Stimulated activated CD4-positive, alpha-beta T cell treated with anti-CD3 and anti-CD28 coated beads, Interleukin-15, amount 100 ng/mL, for 48 hours (primary cell): ENCODE measurements around the gene GPR155.
"Not testable (repeated sequence)": the region's sequence is repeated elsewhere in the genome, so short reads cannot be mapped to it uniquely, and the experiment has no call there.

Experiments
- DNase-seq, 2 donors: peaks; one replicate each; pipeline ENCODE4 v3.0.0-alpha.2; 2020; ENCODE audit warnings: low read depth in 2 of 2

The GPR155 gene

GRCh38 chr2:174439950-174440349 is 46.9 kb downstream of the GPR155 start:
- DNase-seq, result no peak

DNA sequence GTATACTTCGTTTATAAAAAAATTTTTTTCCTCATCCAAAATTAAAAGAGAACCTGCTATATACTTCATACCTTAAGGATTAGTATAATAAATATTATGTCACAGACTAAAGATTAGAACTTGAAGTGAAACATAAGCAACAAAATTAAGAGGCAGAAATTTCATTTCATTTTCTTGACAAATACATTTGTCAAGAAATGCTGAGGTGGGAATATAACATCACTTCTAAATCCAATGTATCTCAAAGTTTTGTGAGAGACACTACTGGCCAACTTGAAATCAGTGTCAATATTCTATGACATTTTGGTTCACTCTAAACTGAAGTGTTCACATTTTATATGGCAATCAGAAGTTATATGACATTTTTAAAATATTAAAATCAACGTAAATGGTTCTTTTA is 47.5 kb downstream of the GPR155 start:
- DNase-seq, result no peak

DNA sequence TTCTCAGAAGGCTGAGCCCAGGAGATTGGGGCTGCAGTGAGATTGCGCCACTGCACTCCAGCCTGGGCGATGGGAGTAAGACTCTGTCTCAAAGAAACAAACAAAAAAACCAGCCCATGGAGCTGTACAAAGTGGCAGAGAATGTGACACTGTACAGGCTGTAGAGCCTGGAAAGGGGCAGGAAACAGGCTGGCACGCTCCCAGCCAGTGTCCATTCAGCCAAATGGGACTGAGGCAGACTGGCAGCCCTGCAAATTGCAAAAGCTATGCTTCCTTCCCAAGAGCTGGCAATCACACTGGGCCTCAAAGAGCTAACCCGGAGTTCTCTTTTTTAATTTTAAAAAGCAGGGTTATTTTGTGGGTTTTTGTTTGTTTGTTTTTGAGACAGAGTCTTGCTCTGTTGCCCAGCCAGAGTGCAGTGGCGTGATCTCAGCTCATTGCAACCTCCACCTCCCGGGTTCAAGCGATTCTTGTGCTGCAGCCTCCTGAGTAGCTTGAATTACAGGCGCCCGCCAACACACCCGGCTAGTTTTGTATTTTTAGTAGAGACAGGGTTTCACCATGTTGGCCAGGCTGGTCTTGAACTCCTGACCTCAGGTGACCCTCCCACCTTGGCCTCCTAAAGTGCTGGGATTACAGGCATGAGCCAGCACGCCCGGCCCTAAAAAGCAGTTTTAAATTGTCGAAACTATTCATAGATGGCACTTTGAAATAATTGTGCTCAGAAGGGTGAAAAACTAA is 48.5 kb downstream of the GPR155 start:
- no peak for DNase-seq

GRCh38 chr2:174436351-174436750 is 50.5 kb downstream of the GPR155 start:
- DNase-seq, result no peak

DNA sequence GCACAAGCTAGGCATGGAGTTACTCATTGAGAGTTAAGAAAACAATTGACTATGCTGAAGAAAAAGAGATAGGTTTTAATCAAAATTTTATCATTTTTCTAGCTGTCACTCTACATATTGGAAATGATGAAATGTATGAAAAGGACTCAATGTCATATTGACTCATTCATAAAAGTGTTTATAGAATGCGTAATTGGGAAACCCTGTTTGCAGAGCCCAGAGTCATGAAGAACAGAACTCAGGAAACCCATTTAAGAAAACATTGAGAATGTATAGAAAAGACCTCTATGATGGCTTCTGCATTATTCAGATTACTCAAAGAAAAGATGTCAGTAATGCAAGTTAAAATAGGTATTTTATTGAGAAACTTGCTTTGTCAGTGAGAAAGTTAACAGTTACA is 54.9 kb downstream of the GPR155 start:
- DNase-seq, result no peak

GRCh38 chr2:174430066-174430465 is 56.8 kb downstream of the GPR155 start:
- DNase-seq, result no peak

DNA sequence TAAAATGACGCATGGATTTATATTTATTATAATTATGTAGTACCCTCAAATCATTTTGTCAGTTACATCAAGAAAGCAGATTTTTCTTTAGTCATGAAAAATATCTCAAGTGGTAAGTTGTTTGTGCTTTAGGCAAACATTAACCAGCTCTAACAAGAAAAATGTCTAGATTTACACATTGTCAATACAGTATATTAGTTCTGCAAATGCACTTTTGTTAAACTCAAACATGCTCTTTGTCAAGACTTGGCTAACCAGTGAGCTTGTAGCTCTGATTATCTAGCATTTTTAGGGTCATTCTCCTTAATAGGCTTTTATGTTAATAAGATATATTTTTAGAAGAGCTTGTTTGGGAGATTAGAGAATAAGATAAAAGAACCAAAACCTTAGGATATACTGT is 58.6 kb downstream of the GPR155 start:
- no peak for DNase-seq

DNA sequence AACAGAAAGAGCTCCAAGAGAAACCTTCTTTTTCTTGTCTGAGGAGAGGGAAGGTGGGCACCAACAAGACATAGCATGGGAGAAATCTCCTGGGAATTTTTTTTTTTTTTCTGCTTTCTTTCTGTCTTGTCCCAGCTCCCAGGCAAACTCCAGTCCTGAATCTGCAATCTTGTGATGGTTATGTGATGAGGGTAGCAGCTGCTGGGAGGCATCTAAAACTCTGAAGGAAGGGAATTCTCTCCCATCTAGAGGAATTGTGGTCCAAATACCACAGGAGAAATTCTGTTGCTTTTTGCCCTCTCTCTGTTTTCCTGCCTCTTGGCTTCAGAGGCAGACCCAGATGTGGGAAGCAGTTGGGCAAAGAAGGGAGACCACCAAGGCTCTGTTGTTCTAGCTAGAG is 74.6 kb downstream of the GPR155 start:
- no peak for DNase-seq

GRCh38 chr2:174410039-174410438 is 76.8 kb downstream of the GPR155 start:
- DNase-seq, result not testable (repeated sequence)

DNA sequence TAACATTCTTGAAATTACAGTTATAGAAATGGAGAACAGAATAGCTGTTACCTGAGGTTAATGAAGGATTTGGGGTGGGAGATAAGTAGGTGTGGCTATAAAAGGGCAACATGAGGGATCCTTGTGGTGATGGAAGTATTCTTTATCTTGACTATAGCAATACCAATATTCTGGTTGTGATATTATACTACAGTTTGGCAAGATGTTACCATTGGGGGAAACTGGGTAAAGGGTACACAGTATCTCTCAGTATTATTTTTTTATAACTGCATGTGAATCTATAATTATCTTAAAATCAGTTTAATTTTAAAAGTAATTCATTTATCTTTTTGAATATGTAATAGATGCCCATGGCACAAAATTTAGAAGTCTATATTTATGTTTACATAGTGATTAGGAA is 83.2 kb downstream of the GPR155 start:
- no peak for DNase-seq

GRCh38 chr2:174400853-174401252 is 86.0 kb downstream of the GPR155 start:
- no peak for DNase-seq

DNA sequence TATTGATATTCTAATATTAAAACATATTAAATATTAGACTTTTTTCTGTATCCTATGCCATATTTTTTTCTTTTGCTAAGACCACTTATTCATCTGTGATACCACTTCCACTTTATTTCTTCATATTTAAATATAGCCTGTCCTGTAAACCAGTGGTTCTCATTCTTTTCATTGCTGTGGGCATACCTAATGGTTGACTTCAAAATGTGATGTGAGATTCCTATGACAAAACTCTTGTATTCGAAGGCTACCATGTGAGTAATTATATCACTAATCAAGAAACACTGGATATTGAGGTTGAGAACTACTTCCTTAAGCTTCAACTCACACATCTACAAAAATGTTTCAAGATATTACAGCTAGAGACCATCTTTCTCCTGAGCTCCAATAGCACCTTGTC is 87.7 kb downstream of the GPR155 start:
- no peak for DNase-seq

DNA sequence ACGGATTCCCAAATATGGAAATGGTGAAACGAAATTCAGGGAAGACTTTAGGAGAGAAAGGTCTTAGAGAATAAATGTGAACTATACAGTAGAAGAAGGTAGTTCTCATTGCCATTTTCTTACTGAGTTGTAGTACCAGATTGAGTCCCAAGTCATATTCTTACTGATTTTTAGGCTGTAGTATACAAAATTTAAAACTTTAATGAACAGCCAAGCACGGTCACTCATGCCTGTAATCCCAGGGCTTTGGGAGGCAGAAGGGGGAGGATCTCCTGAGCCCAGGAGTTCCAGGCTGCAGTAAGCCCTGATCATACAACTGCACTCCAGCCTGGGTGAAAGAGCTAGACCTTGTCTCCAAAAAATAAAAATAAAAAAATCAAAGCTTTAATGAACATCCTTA is 89.1 kb downstream of the GPR155 start:
- DNase-seq, result no peak

- no peak for DNase-seq
Observed at GRCh38 chr2:174395969-174396630, 90.7 kb downstream of the GPR155 start.

- peak; percentile 46 to 69 for DNase-seq
Observed at GRCh38 chr2:174395284-174395968, 91.4 kb downstream of the GPR155 start, which contains the start of gene SCRN3. Gene SCRN3, plus strand, starts transcription at chr2:174395730. Its CDS starts 2,554 bp downstream, at chr2:174398284.

- DNase-seq, result no peak
Observed at GRCh38 chr2:174392706-174393105, 94.1 kb downstream of the GPR155 start.

GRCh38 chr2:174390303-174390702 is 96.5 kb downstream of the GPR155 start:
- not testable (repeated sequence) for DNase-seq

GRCh38 chr2:174389542-174389941 is 97.3 kb downstream of the GPR155 start:
- DNase-seq, result no peak

DNA sequence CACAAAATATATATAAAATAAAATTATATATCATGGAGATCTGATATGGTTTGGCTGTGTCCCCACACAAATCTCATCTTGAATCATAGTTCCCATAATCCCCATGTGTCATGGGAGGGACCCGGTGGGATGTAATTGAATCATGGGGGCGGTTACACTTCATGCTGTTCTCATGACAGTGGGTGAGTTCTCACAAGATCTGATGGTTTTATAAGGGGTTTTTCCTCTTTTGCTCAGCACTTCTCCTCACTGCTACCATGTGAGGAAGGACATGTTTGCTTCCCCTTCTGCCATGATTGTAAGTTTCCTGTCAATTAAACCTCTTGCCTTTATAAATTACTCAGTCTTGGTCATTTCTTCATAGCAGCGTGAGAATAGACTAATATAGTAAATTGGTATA is 98.1 kb downstream of the GPR155 start:
- DNase-seq, result not testable (repeated sequence)

- no peak for DNase-seq
Observed at GRCh38 chr2:174385201-174385600, 101.6 kb downstream of the GPR155 start.

- DNase-seq, result no peak
Observed at GRCh38 chr2:174383796-174384195, 103.0 kb downstream of the GPR155 start.
